HCT116 (cell line): Measurements from ENCODE around the gene DPP10. TPM values are rescaled to one million over a fixed set of nuclear protein-coding genes. Genes with fewer than 3 reads are reported as not detected.

Source experiments
- ATAC-seq: fragments of 200-7000 bp; cut with Tn5 transposase; 2 replicates; pipeline ENCODE4 v1.9.1; 2020; ENCODE audit warnings: mild to moderate bottlenecking, moderate library complexity
- BruUV-seq: library from RNA; stranded (reverse); fragments of 400-500 nt; replicated peaks from 2 replicates; lab custom pipeline; 2021; lab: Mats Ljungman, UMichigan
- CTCF ChIA-PET: fragments of 300-600 bp; sonication (Branson Sonifier 250); formaldehyde crosslinking; loops from one replicate; lab custom pipeline; 2021; ENCODE audit warnings: antibody characterized with exemption; lab: Charles Lee
- POLR2A ChIA-PET: fragments of 300-600, 350-600 bp; sonication (Branson Sonifier 250); formaldehyde crosslinking; loops from one replicate; lab custom pipeline; 2021; ENCODE audit warnings: antibody characterized with exemption; lab: Charles Lee
- RAD21 ChIA-PET, 2 experiments: fragments of 300-600 bp; sonication (Branson Sonifier 250); formaldehyde crosslinking; loops; one replicate each; lab custom pipeline; 2023; ENCODE audit warnings: low total read pairs in 2 of 2; ENCODE audit not compliant: uncharacterized antibody in 2 of 2, unreplicated experiment in 2 of 2, low non-redundant PET in 1 of 2; lab: Charles Lee
- DNase-seq: peaks from one replicate; pipeline ENCODE4 v3.0.0-alpha.2; 2010; ENCODE audit warnings: low read depth, low spot score
- H2AFZ ChIP-seq: fragments of 200-600 bp; shearing (Covaris generic), sonication (generic); 2 replicates; pipeline ENCODE4 v1.6.1; 2017; ENCODE audit warnings: low read depth, mixed run types, mixed read lengths, antibody characterized with exemption, low read length; ENCODE audit not compliant: poor library complexity, severe bottlenecking
- H3K27ac ChIP-seq: 2 replicates; pipeline ENCODE4 v1.5.1; 2012; ENCODE audit warnings: low read depth, low read length
- H3K27me3 ChIP-seq: fragments of 200-600 bp; sonication (generic); 2 replicates; pipeline ENCODE4 v1.6.1; 2016; ENCODE audit warnings: mixed run types, low read length, mixed read lengths; ENCODE audit not compliant: insufficient read depth
- H3K36me3 ChIP-seq, 2 experiments: fragments of 200-500 bp in 1 of 2; fragments of 200-600 bp in 1 of 2; sonication (Bioruptor generic) in 1 of 2; sonication (generic) in 1 of 2; 2 replicates each; pipeline versions ENCODE4 v1.5.1 to v1.6.1; 2014 to 2016; ENCODE audit warnings: low read length in 2 of 2, inconsistent platforms in 1 of 2, mixed read lengths in 1 of 2, mixed run types in 1 of 2; ENCODE audit not compliant: insufficient read depth in 2 of 2, control insufficient read depth in 1 of 2
- H3K4me1 ChIP-seq, 2 experiments: fragments of 200-600 bp in 1 of 2; sonication (generic) in 1 of 2; 2 replicates each; pipeline versions ENCODE4 v1.5.1 to v1.6.1; 2012 to 2017; ENCODE audit warnings: low read length in 2 of 2, inconsistent platforms in 1 of 2, mild to moderate bottlenecking in 1 of 2, mixed read lengths in 1 of 2, mixed run types in 1 of 2, moderate library complexity in 1 of 2; ENCODE audit not compliant: insufficient read depth in 2 of 2, control insufficient read depth in 1 of 2
- H3K4me2 ChIP-seq: fragments of 200-600 bp; sonication (generic); 2 replicates; pipeline ENCODE4 v1.6.1; 2017; ENCODE audit warnings: mixed run types, low read length, mixed read lengths
- H3K4me3 ChIP-seq, 2 experiments: fragments of 200-600 bp in 1 of 2; sonication (generic) in 1 of 2; replicated peaks in 1 of 2; 2 replicates each; pipeline ENCODE4 v1.5.1; 2011 to 2016; ENCODE audit warnings: low read length in 2 of 2, control low read depth in 1 of 2, low read depth in 1 of 2, mild to moderate bottlenecking in 1 of 2, mixed read lengths in 1 of 2, mixed run types in 1 of 2
- H3K79me2 ChIP-seq: fragments of 200-600 bp; sonication (generic); 2 replicates; pipeline ENCODE4 v1.6.1; 2017; ENCODE audit warnings: mild to moderate bottlenecking, mixed run types, low read length, moderate library complexity, mixed read lengths; ENCODE audit not compliant: insufficient read depth
- H3K9ac ChIP-seq: fragments of 200-600 bp; sonication (generic); 2 replicates; pipeline ENCODE4 v1.6.1; 2016; ENCODE audit warnings: low read length, mixed read lengths
- H3K9me2 ChIP-seq: fragments of 200-600 bp; sonication (generic), shearing (Covaris generic); 2 replicates; pipeline ENCODE4 v1.6.1; 2017; ENCODE audit warnings: mixed run types, mild to moderate bottlenecking, moderate library complexity; ENCODE audit not compliant: insufficient read depth
- H3K9me3 ChIP-seq, 2 experiments: fragments of 200-500 bp in 1 of 2; fragments of 200-600 bp in 1 of 2; sonication (Bioruptor generic) in 1 of 2; sonication (generic) in 1 of 2; 2 replicates each; pipeline ENCODE4 v1.6.1; 2014 to 2017; ENCODE audit warnings: low read length in 2 of 2, mixed read lengths in 2 of 2, inconsistent platforms in 1 of 2, low read depth in 1 of 2, mild to moderate bottlenecking in 1 of 2, mixed run types in 1 of 2, moderate library complexity in 1 of 2; ENCODE audit not compliant: control insufficient read depth in 1 of 2, insufficient read depth in 1 of 2
- H4K20me1 ChIP-seq: fragments of 200-600 bp; sonication (generic), shearing (Covaris generic); 2 replicates; pipeline ENCODE4 v1.6.1; 2017; ENCODE audit warnings: mixed run types, mild to moderate bottlenecking, moderate library complexity; ENCODE audit not compliant: insufficient read depth
- CBX3 ChIP-seq: IDR thresholded peaks from 2 replicates; pipeline ENCODE4 v1.6.1; 2012; ENCODE audit warnings: low read depth
- CEBPB ChIP-seq: IDR thresholded peaks from 2 replicates; pipeline ENCODE4 v1.6.1; 2012; ENCODE audit warnings: low read depth
- EGR1 ChIP-seq: IDR thresholded peaks from 2 replicates; pipeline ENCODE4 v1.6.1; 2012; ENCODE audit warnings: low read depth
- ELF1 ChIP-seq: IDR thresholded peaks from 2 replicates; pipeline ENCODE4 v1.6.1; 2012; ENCODE audit warnings: low read depth, borderline replicate concordance
- EZH2 ChIP-seq: fragments of 200-600 bp; sonication (generic); IDR thresholded peaks from 2 replicates; pipeline ENCODE4 v1.6.1; 2017; ENCODE audit warnings: antibody characterized with exemption, mixed run types
- EZH2phosphoT487 ChIP-seq: fragments of 200-600 bp; IDR thresholded peaks from 2 replicates; pipeline ENCODE4 v1.6.1; 2018; ENCODE audit warnings: antibody characterized with exemption, borderline replicate concordance
- POLR2A ChIP-seq: IDR thresholded peaks from 2 replicates; pipeline ENCODE4 v1.7.0; 2011; ENCODE audit warnings: borderline replicate concordance; ENCODE audit not compliant: insufficient read depth, insufficient read length; ENCODE audit errors: extremely low read depth
- POLR2AphosphoS5 ChIP-seq: IDR thresholded peaks from 2 replicates; pipeline ENCODE4 v1.6.1; 2011; ENCODE audit warnings: mild to moderate bottlenecking, low read depth, low read length, moderate library complexity
- RAD21 ChIP-seq: IDR thresholded peaks from 2 replicates; pipeline ENCODE4 v1.6.1; 2012; ENCODE audit warnings: low read depth, mild to moderate bottlenecking
- REST ChIP-seq: IDR thresholded peaks from 2 replicates; pipeline ENCODE4 v1.6.1; 2012; ENCODE audit warnings: low read depth
- SIN3A ChIP-seq: IDR thresholded peaks from 2 replicates; pipeline ENCODE4 v1.6.1; 2012; ENCODE audit warnings: low read depth
- SP1 ChIP-seq: IDR thresholded peaks from 2 replicates; pipeline ENCODE4 v1.6.1; 2012; ENCODE audit warnings: low read depth
- TCF7L2 ChIP-seq: IDR thresholded peaks from 2 replicates; pipeline ENCODE4 v1.7.0; 2011; ENCODE audit warnings: borderline replicate concordance, inconsistent platforms; ENCODE audit not compliant: insufficient read depth, insufficient read length; ENCODE audit errors: extremely low read depth
- YY1 ChIP-seq: IDR thresholded peaks from 2 replicates; pipeline ENCODE4 v1.6.1; 2011; ENCODE audit warnings: low read length, low read depth, moderate library complexity, mild to moderate bottlenecking; ENCODE audit not compliant: insufficient replicate concordance; ENCODE audit errors: extremely low read depth
- ZFX ChIP-seq: fragments of 450-650 bp; IDR thresholded peaks from 2 replicates; pipeline ENCODE4 v1.6.1; 2017
- ZNF274 ChIP-seq: fragments of 200-500 bp; sonication (Bioruptor generic); IDR thresholded peaks from 2 replicates; pipeline ENCODE4 v1.6.1; 2014; ENCODE audit warnings: mild to moderate bottlenecking, low read depth, low read length, inconsistent platforms
- intact Hi-C: fragments of 100-400 bp; cut with micrococcal nuclease; formaldehyde crosslinking; loops from 2 replicates; pipeline ENCODE4 v1.10.0; 2022
- total RNA-seq: library from RNA; stranded (reverse); gene quantifications from one replicate; pipeline ENCODE4 v1.2.1, GENCODE V29; 2021; ENCODE audit not compliant: unreplicated experiment
- TF ChIP-seq, protein P1 (sequence below): IDR thresholded peaks from 2 replicates; pipeline ENCODE4 v1.6.1; 2011; ENCODE audit warnings: mild to moderate bottlenecking, low read length, moderate library complexity; ENCODE audit not compliant: insufficient replicate concordance; ENCODE audit errors: extremely low read depth
- TF ChIP-seq, protein P2 (sequence below): IDR thresholded peaks from 2 replicates; pipeline ENCODE4 v1.6.1; 2012

Gene DPP10
- total RNA-seq, 1 experiment from 2014 or later: not detected

GRCh38 chr2:115678129-115678528, 1235.7 kb downstream of the DPP10 start:
- TF ChIP-seq ZFX (no peak), REST (no peak), TCF7L2 (no peak), EGR1 (no peak), RAD21 (no peak), POLR2A (no peak), ELF1 (no peak), SIN3A (no peak), YY1 (no peak), ZNF274 (no peak), EZH2phosphoT487 (no peak), SP1 (no peak), EZH2 (no peak), POLR2AphosphoS5 (no peak), CEBPB (no peak), CBX3 (no peak)
- TF ChIP-seq, protein P1, sequence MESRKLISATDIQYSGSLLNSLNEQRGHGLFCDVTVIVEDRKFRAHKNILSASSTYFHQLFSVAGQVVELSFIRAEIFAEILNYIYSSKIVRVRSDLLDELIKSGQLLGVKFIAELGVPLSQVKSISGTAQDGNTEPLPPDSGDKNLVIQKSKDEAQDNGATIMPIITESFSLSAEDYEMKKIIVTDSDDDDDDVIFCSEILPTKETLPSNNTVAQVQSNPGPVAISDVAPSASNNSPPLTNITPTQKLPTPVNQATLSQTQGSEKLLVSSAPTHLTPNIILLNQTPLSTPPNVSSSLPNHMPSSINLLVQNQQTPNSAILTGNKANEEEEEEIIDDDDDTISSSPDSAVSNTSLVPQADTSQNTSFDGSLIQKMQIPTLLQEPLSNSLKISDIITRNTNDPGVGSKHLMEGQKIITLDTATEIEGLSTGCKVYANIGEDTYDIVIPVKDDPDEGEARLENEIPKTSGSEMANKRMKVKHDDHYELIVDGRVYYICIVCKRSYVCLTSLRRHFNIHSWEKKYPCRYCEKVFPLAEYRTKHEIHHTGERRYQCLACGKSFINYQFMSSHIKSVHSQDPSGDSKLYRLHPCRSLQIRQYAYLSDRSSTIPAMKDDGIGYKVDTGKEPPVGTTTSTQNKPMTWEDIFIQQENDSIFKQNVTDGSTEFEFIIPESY: no peak
- TF ChIP-seq, protein P2, sequence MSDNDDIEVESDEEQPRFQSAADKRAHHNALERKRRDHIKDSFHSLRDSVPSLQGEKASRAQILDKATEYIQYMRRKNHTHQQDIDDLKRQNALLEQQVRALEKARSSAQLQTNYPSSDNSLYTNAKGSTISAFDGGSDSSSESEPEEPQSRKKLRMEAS: no peak
- Histone ChIP-seq H3K4me3 (no peak overlapping the region), H4K20me1 (no peaks in the 10 kb centered on the region), H3K27me3 (no peaks in the 10 kb centered on the region), H3K9me3 (peaks cover 11 to 20% of the 10 kb centered on the region in 2 experiments; a peak in 2 of 4 replicates), H3K4me2 (no peak overlapping the region), H3K9ac (no peak overlapping the region), H3K27ac (no peak overlapping the region), H3K36me3 (no peaks in the 10 kb centered on the region), H3K4me1 (no peaks in the 10 kb centered on the region), H2AFZ (no peak overlapping the region), H3K9me2 (no peaks in the 10 kb centered on the region), H3K79me2 (no peaks in the 10 kb centered on the region)
- no TSS peak for BruUV-seq
- ChIA-PET POLR2A (no interaction called here), RAD21 (no interaction called here), CTCF (no interaction called here)
- intact Hi-C loops: loop anchor here (10.0 kb wide), 1 partner anchor 593 kb away; no protein-coding TSS in a partner anchor
- ATAC-seq: no peak
- DNase-seq: no peak
